SK-N-SH (cell line): Measurements from ENCODE around the gene PRKACB. TPM values are rescaled to one million over a fixed set of nuclear protein-coding genes. Genes with fewer than 3 reads are reported as not detected.

Experiments used
- CTCF ChIA-PET: fragments of 300-600, 350-600 bp; formaldehyde crosslinking; extraction: SDS; loops from one replicate; lab custom pipeline; 2021; lab: Yijun Ruan, JAX
- POLR2A ChIA-PET: fragments of 350-600 bp; sonication (Branson Sonifier 250); formaldehyde crosslinking; extraction: SDS; loops from one replicate; lab custom pipeline; 2020; ENCODE audit warnings: antibody characterized with exemption, inconsistent platforms; lab: Yijun Ruan, JAX
- DNase-seq: peaks from one replicate; pipeline ENCODE4 v3.0.0; 2012
- H2AFZ ChIP-seq: fragments of 200-600 bp; sonication (generic); 2 replicates; pipeline ENCODE4 v1.8.1; 2016; ENCODE audit warnings: antibody characterized with exemption, mild to moderate bottlenecking, low read depth
- H3F3A ChIP-seq: fragments of 200-600 bp; sonication (generic); replicated peaks from 2 replicates; pipeline ENCODE3; 2016; ENCODE audit warnings: antibody characterized with exemption, mild to moderate bottlenecking; ENCODE audit not compliant: insufficient read depth
- H3K27ac ChIP-seq, 2 experiments: fragments of 200-500 bp in 1 of 2; fragments of 200-600 bp in 1 of 2; sonication (Bioruptor generic) in 1 of 2; sonication (generic), shearing (Covaris generic) in 1 of 2; 2 replicates each; pipeline versions ENCODE4 v1.5.1 to v1.6.1; 2014 to 2016; ENCODE audit warnings: low read depth in 2 of 2, inconsistent platforms in 1 of 2, low read length in 1 of 2, mild to moderate bottlenecking in 1 of 2, mixed read lengths in 1 of 2
- H3K27me3 ChIP-seq: fragments of 200-600 bp; sonication (generic), shearing (Covaris generic); 2 replicates; pipeline ENCODE4 v1.6.1; 2016; ENCODE audit warnings: mixed run types; ENCODE audit not compliant: insufficient read depth
- H3K36me3 ChIP-seq, 2 experiments: fragments of 200-500 bp in 1 of 2; fragments of 200-600 bp in 1 of 2; sonication (Bioruptor generic) in 1 of 2; sonication (generic) in 1 of 2; replicated peaks in 1 of 2; 2 replicates each; pipeline versions ENCODE3 to v1.5.1; 2014 to 2016; ENCODE audit warnings: low read length in 1 of 2, mild to moderate bottlenecking in 1 of 2; ENCODE audit not compliant: insufficient read depth in 2 of 2, control insufficient read depth in 1 of 2
- H3K4me1 ChIP-seq, 2 experiments: fragments of 200-500 bp in 1 of 2; fragments of 200-600 bp in 1 of 2; sonication (Bioruptor generic) in 1 of 2; sonication (generic), shearing (Covaris generic) in 1 of 2; 2 replicates each; pipeline versions ENCODE4 v1.5.1 to v1.6.1; 2014 to 2016; ENCODE audit warnings: low read depth in 1 of 2, low read length in 1 of 2, mixed run types in 1 of 2; ENCODE audit not compliant: insufficient read depth in 2 of 2, control insufficient read depth in 1 of 2
- H3K4me2 ChIP-seq: fragments of 200-600 bp; sonication (generic), shearing (Covaris generic); 2 replicates; pipeline ENCODE4 v1.6.1; 2017; ENCODE audit warnings: mixed run types
- H3K4me3 ChIP-seq, 2 experiments: fragments of 200-500 bp in 1 of 2; fragments of 200-600 bp in 1 of 2; sonication (Bioruptor generic) in 1 of 2; sonication (generic), shearing (Covaris generic) in 1 of 2; 2 replicates each; pipeline versions ENCODE4 v1.5.1 to v1.8.1; 2014 to 2016; ENCODE audit warnings: low read depth in 2 of 2, inconsistent platforms in 1 of 2, low read length in 1 of 2, mild to moderate bottlenecking in 1 of 2, mixed read lengths in 1 of 2, moderate library complexity in 1 of 2
- H3K79me2 ChIP-seq: fragments of 200-600 bp; sonication (generic); 2 replicates; pipeline ENCODE4 v1.8.1; 2017; ENCODE audit warnings: mild to moderate bottlenecking; ENCODE audit not compliant: insufficient read depth
- H3K9ac ChIP-seq: fragments of 200-600 bp; sonication (generic); 2 replicates; pipeline ENCODE4 v1.6.1; 2017; ENCODE audit warnings: mixed run types
- H3K9me2 ChIP-seq: fragments of 200-600 bp; sonication (generic); 2 replicates; pipeline ENCODE4 v1.6.1; 2017; ENCODE audit warnings: mixed run types
- H3K9me3 ChIP-seq: fragments of 200-600 bp; sonication (generic); 2 replicates; pipeline ENCODE4 v1.6.1; 2017; ENCODE audit warnings: mixed run types, mild to moderate bottlenecking, moderate library complexity
- H4K20me1 ChIP-seq: fragments of 200-600 bp; sonication (generic); 2 replicates; pipeline ENCODE4 v1.6.1; 2017; ENCODE audit warnings: mild to moderate bottlenecking, mixed run types; ENCODE audit not compliant: insufficient read depth
- GABPA ChIP-seq: IDR thresholded peaks from 2 replicates; pipeline ENCODE4 v1.4.0; 2012; ENCODE audit warnings: low read depth, mild to moderate bottlenecking
- GATA2 ChIP-seq: sonication (generic); formaldehyde crosslinking; IDR thresholded peaks from 2 replicates; pipeline ENCODE4 v1.5.0; 2020; ENCODE audit warnings: mild to moderate bottlenecking, missing genetic modification reagents
- JUND ChIP-seq: IDR thresholded peaks from 2 replicates; pipeline ENCODE4 v1.4.0; 2012
- MEF2A ChIP-seq: IDR thresholded peaks from 2 replicates; pipeline ENCODE4 v1.4.0; 2012; ENCODE audit warnings: low read depth, borderline replicate concordance
- NRF1 ChIP-seq: IDR thresholded peaks from 2 replicates; pipeline ENCODE4 v1.6.1; 2012; ENCODE audit warnings: low read depth, mild to moderate bottlenecking, low read length
- RAD21 ChIP-seq: IDR thresholded peaks from 2 replicates; pipeline ENCODE4 v1.6.1; 2012; ENCODE audit warnings: mild to moderate bottlenecking, low read length
- RFX5 ChIP-seq: IDR thresholded peaks from 2 replicates; pipeline ENCODE4 v1.6.1; 2012; ENCODE audit warnings: mild to moderate bottlenecking, improper control_type of control experiment, low read length
- TAF1 ChIP-seq: IDR thresholded peaks from 2 replicates; pipeline ENCODE4 v1.6.1; 2012; ENCODE audit warnings: low read depth, mild to moderate bottlenecking, low read length, moderate library complexity, borderline replicate concordance
- TCF12 ChIP-seq: IDR thresholded peaks from 2 replicates; pipeline ENCODE4 v1.4.0; 2012
- WGBS: methylation state at CpG from one replicate; pipeline ENCODE4 v1.1.6; 2017; ENCODE audit warnings: low lambda C conversion rate; 5-methylcytosine and 5-hydroxymethylcytosine counted together
- polyA plus RNA-seq, 3 experiments: library from polyadenylated mRNA; depleted of rRNA; stranded (reverse); fragments of >200 nt; gene quantifications; 2 replicates each; pipeline ENCODE4 v1.2.3, GENCODE V29; 2012
- TF ChIP-seq, protein P1 (sequence below): IDR thresholded peaks from 2 replicates; pipeline ENCODE4 v1.4.0; 2012; ENCODE audit warnings: low read depth, borderline replicate concordance
- TF ChIP-seq, protein P2 (sequence below): fragments of 150-350 bp; IDR thresholded peaks from 2 replicates; pipeline ENCODE4 v1.6.1; 2017; ENCODE audit warnings: antibody characterized with exemption, low read length, low read depth, borderline replicate concordance
- TF ChIP-seq, protein P3 (sequence below): IDR thresholded peaks from 2 replicates; pipeline ENCODE4 v1.4.0; 2012; ENCODE audit warnings: low read depth, borderline replicate concordance
- TF ChIP-seq, protein P4 (sequence below): IDR thresholded peaks from 2 replicates; pipeline ENCODE4; 2012
- TF ChIP-seq, protein P5 (sequence below): IDR thresholded peaks from 2 replicates; pipeline ENCODE4 v1.4.0; 2012; ENCODE audit warnings: low read depth
- TF ChIP-seq, protein P6 (sequence below): fragments of 200-600 bp; sonication (generic); IDR thresholded peaks from 2 replicates; pipeline ENCODE4 v1.6.1; 2017; ENCODE audit warnings: antibody characterized with exemption, mild to moderate bottlenecking, moderate library complexity

Gene PRKACB
- polyA plus RNA-seq, 1 of the 3 experiments (the other 2 are of a cell fraction), result 7.5 TPM

DNA sequence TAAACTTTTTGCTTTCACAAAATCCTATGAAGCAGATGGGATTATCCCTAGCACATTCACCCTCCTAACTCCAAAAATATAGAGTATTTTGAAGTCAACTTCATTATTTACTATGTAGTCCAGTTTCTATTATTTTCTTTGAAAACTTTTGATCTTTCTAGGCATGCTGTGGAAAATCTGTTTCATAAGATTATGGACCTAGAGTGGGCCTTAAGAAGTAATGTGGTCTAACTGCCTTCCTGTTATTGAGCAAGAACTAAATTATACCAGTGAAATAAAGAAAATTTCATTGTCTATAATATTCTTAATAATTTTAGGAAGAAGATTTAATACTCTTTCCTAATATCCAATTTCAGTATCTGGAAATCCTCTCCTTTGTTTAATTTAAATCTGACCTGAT is 58.1 kb downstream of the PRKACB start:
- ChIA-PET CTCF (no interaction called here), POLR2A (interaction anchor here (0.6 kb wide), 1 partner anchor 8 kb away, joined by 3 read pairs; no protein-coding TSS in a partner anchor)
- H4K20me1 ChIP-seq, result no peaks in the 10 kb centered on the region
- peaks cover 5% of the 10 kb centered on the region for H3F3A ChIP-seq
- no peak overlapping the region for H3K27ac ChIP-seq
- no peaks in the 10 kb centered on the region for H3K27me3 ChIP-seq
- no peaks in the 10 kb centered on the region for H3K4me1 ChIP-seq
- TF ChIP-seq, protein P1, sequence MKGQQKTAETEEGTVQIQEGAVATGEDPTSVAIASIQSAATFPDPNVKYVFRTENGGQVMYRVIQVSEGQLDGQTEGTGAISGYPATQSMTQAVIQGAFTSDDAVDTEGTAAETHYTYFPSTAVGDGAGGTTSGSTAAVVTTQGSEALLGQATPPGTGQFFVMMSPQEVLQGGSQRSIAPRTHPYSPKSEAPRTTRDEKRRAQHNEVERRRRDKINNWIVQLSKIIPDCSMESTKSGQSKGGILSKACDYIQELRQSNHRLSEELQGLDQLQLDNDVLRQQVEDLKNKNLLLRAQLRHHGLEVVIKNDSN, result no peak
- TF ChIP-seq NRF1, result no peak
- TF ChIP-seq, protein P2, sequence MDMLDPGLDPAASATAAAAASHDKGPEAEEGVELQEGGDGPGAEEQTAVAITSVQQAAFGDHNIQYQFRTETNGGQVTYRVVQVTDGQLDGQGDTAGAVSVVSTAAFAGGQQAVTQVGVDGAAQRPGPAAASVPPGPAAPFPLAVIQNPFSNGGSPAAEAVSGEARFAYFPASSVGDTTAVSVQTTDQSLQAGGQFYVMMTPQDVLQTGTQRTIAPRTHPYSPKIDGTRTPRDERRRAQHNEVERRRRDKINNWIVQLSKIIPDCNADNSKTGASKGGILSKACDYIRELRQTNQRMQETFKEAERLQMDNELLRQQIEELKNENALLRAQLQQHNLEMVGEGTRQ, result no peak
- no peak overlapping the region for H3K9ac ChIP-seq
- no peak overlapping the region for H3K4me2 ChIP-seq
- no peak overlapping the region for H2AFZ ChIP-seq
- peaks cover 3% of the 10 kb centered on the region; the same call in 1 of the 2 replicates for H3K9me2 ChIP-seq
- H3K36me3 ChIP-seq, result peaks cover 34 to 53% of the 10 kb centered on the region in 2 experiments
- no peaks in the 10 kb centered on the region for H3K79me2 ChIP-seq
- H3K4me3 ChIP-seq, result no peak overlapping the region
- H3K9me3 ChIP-seq, result no peaks in the 10 kb centered on the region
- no peak for DNase-seq

DNA sequence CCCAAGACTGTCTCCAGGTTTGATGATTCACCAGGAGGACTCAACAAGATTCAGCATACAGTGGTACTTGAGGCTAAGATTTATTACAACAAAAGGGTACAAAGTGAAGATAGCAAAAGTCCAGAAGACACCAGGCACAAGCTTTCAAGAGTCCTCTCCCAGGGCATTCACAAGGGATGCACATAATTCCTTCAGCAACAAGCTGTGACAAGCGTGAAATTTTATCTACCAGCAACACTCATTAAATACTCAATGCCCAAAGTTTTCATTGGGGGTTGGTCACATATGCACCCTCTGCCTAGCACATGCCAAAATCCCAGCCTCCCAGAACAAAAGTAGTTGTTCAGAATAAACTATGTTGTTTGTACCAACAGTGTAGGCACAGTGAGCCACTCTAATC is 62.3 kb downstream of the PRKACB start:
- no peak overlapping the region for H2AFZ ChIP-seq
- no peaks in the 10 kb centered on the region for H3K9me2 ChIP-seq
- H3K36me3 ChIP-seq, result peaks cover 22 to 34% of the 10 kb centered on the region in 2 experiments
- no peak overlapping the region for H3K27ac ChIP-seq
- no peaks in the 10 kb centered on the region for H4K20me1 ChIP-seq
- no peaks in the 10 kb centered on the region for H3K79me2 ChIP-seq
- peaks cover under 1% of the 10 kb centered on the region for H3F3A ChIP-seq
- CTCF ChIA-PET, result no interaction called here
- DNase-seq, result no peak
- no peaks in the 10 kb centered on the region for H3K27me3 ChIP-seq
- POLR2A ChIA-PET, result no interaction called here
- no peak overlapping the region for H3K9ac ChIP-seq
- H3K4me2 ChIP-seq, result no peak overlapping the region
- no peaks in the 10 kb centered on the region for H3K4me1 ChIP-seq
- 100% methylated on average over 1 of the region's 1 CpG for WGBS
- no peak overlapping the region for H3K4me3 ChIP-seq
- H3K9me3 ChIP-seq, result no peaks in the 10 kb centered on the region
- TF ChIP-seq GABPA (no peak), RFX5 (no peak), RAD21 (no peak), TCF12 (no peak), GATA2 (CRISPR knock-in tag) (no peak), TAF1 (no peak), JUND (no peak), MEF2A (no peak)
- TF ChIP-seq, protein P3, sequence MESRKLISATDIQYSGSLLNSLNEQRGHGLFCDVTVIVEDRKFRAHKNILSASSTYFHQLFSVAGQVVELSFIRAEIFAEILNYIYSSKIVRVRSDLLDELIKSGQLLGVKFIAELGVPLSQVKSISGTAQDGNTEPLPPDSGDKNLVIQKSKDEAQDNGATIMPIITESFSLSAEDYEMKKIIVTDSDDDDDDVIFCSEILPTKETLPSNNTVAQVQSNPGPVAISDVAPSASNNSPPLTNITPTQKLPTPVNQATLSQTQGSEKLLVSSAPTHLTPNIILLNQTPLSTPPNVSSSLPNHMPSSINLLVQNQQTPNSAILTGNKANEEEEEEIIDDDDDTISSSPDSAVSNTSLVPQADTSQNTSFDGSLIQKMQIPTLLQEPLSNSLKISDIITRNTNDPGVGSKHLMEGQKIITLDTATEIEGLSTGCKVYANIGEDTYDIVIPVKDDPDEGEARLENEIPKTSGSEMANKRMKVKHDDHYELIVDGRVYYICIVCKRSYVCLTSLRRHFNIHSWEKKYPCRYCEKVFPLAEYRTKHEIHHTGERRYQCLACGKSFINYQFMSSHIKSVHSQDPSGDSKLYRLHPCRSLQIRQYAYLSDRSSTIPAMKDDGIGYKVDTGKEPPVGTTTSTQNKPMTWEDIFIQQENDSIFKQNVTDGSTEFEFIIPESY, result no peak
- TF ChIP-seq, protein P1, result no peak
- TF ChIP-seq, protein P2, result no peak
- TF ChIP-seq, protein P4, sequence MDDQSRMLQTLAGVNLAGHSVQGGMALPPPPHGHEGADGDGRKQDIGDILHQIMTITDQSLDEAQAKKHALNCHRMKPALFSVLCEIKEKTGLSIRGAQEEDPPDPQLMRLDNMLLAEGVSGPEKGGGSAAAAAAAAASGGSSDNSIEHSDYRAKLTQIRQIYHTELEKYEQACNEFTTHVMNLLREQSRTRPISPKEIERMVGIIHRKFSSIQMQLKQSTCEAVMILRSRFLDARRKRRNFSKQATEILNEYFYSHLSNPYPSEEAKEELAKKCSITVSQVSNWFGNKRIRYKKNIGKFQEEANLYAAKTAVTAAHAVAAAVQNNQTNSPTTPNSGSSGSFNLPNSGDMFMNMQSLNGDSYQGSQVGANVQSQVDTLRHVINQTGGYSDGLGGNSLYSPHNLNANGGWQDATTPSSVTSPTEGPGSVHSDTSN, result no peak
- TF ChIP-seq, protein P5, sequence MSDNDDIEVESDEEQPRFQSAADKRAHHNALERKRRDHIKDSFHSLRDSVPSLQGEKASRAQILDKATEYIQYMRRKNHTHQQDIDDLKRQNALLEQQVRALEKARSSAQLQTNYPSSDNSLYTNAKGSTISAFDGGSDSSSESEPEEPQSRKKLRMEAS, result no peak
- TF ChIP-seq, protein P6, sequence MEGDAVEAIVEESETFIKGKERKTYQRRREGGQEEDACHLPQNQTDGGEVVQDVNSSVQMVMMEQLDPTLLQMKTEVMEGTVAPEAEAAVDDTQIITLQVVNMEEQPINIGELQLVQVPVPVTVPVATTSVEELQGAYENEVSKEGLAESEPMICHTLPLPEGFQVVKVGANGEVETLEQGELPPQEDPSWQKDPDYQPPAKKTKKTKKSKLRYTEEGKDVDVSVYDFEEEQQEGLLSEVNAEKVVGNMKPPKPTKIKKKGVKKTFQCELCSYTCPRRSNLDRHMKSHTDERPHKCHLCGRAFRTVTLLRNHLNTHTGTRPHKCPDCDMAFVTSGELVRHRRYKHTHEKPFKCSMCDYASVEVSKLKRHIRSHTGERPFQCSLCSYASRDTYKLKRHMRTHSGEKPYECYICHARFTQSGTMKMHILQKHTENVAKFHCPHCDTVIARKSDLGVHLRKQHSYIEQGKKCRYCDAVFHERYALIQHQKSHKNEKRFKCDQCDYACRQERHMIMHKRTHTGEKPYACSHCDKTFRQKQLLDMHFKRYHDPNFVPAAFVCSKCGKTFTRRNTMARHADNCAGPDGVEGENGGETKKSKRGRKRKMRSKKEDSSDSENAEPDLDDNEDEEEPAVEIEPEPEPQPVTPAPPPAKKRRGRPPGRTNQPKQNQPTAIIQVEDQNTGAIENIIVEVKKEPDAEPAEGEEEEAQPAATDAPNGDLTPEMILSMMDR, result no peak
